ENCODE results near the gene CFAP77. TPM values are rescaled to one million over a fixed set of nuclear protein-coding genes. Genes with fewer than 3 reads are reported as not detected.

Gene CFAP77
- total RNA-seq, 6 donors from 2014 or later, result 0.78 to 16.7 (median 2.7) TPM; not detected in 1

DNA sequence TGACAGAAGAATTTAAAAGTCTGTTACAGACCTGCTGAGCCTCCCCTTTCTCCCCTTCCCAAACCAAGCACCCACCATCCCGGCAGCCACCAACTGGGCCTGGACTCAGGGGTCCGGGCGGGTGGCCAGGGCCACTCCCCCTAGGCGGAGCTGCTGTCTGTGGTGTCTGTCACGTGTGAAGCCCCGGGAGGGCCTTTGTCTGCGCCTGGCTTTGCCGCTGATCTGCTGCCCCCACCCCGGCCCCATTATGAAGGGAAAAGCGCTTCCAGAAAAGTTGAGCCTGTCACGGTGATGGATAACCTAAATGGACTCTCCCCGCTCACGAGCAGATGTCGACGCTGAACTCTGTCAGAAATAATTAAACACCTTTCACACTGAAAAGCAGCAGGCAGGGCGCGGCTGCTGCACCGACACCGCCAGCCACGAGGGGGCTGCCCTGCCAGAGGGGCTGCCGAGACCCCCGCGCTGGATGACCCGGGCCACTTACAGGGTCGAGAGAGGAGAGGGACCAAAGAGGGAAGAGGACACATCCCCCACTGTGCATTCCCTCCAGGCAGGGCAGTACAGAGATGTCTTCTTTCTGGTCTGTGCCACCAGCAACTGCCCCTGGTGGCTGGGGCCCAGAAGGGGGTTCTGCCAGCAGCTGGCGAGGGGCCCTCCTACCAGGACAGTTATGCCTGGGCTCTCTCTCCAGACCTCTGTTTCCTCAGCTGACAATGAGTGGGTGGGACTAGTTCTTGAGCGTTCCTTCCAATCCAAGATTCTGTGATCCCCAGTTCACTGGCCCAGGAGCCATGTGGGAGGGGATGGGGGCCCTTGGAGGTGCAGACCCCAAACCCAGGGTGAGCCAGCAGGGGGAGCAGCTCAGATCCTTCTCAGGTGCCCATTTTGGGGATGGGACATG is 136.4 kb downstream of the CFAP77 start:
- Histone ChIP-seq H3K9me3 (no peaks in the 10 kb centered on the region), H3K4me1 (peaks cover 0 to 7% (median 1%) of the 10 kb centered on the region in 4 donors), H3K27me3 (no peaks in the 10 kb centered on the region), H3K36me3 (no peaks in the 10 kb centered on the region), H3K27ac (no peak overlapping the region), H3K4me3 (no peak overlapping the region)
- 2 to 6% methylated on average over 21 to 27 of the region's 27 CpGs for WGBS, 2 donors
- TF ChIP-seq POLR2A (IDR thresholded peaks at IDR 0.05), result no peak
- TF ChIP-seq, protein P1, sequence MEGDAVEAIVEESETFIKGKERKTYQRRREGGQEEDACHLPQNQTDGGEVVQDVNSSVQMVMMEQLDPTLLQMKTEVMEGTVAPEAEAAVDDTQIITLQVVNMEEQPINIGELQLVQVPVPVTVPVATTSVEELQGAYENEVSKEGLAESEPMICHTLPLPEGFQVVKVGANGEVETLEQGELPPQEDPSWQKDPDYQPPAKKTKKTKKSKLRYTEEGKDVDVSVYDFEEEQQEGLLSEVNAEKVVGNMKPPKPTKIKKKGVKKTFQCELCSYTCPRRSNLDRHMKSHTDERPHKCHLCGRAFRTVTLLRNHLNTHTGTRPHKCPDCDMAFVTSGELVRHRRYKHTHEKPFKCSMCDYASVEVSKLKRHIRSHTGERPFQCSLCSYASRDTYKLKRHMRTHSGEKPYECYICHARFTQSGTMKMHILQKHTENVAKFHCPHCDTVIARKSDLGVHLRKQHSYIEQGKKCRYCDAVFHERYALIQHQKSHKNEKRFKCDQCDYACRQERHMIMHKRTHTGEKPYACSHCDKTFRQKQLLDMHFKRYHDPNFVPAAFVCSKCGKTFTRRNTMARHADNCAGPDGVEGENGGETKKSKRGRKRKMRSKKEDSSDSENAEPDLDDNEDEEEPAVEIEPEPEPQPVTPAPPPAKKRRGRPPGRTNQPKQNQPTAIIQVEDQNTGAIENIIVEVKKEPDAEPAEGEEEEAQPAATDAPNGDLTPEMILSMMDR (IDR thresholded peaks at IDR 0.05), result peak in 1 of 6 experiments; percentile 21
- DNase-seq, result no peak
- peak in 1 of 2 donors; percentile 22 for ATAC-seq (ENCODE audit: low FRiP score in 2 of 2)

DNA sequence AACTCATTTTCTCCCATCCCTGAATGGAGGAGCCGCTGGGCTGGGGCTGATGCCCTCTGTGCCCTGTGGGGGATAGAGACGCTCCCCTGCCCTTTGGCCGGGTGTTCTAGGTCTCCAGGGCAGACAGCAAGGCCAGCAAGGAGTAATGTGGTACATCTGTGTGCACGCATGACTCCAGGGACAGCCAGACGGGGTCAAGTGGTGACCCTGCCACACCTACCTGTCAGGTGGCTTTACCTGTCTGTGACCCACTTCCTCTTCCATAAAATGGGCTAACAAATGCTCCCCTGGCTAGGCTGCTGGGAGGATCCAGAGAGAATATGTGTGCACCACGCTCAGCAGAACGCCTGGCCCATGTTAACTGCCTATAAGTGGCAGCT is 137.0 kb downstream of the CFAP77 start:
- no peak for ATAC-seq (ENCODE audit: low FRiP score in 2 of 2)
- Histone ChIP-seq H3K27me3 (no peaks in the 10 kb centered on the region), H3K4me3 (no peak overlapping the region), H3K9me3 (no peaks in the 10 kb centered on the region), H3K36me3 (no peaks in the 10 kb centered on the region), H3K4me1 (peaks cover 0 to 7% (median 1%) of the 10 kb centered on the region in 4 donors), H3K27ac (no peak overlapping the region)
- TF ChIP-seq POLR2AphosphoS5 (IDR thresholded peaks at IDR 0.05), result no peak
- TF ChIP-seq POLR2A (IDR thresholded peaks at IDR 0.05), result no peak
- no peak for DNase-seq
- 78 to 80% methylated on average over 4 to 5 of the region's 7 CpGs for WGBS, 2 donors

DNA sequence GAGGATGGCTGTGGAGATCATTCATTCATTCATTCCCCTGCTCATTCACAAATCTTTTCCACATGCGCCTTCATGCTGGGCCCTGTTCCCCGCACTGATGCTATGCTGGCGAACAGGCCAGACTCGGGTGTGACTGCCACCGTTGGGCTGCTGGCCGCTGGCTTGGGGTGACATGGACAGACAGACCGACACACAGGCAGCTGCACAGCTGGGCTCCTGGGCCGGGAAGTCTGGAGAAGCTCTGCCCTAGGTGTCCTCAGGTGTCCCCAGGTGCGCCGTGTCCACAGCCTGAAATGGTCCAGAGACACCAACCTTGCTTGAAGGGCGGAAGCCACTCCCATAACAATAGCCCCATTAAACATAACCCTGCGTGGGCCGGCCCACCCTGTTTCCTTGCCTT is 137.4 kb downstream of the CFAP77 start:
- H3K36me3 ChIP-seq, result no peaks in the 10 kb centered on the region
- TF ChIP-seq, protein P1 (IDR thresholded peaks at IDR 0.05), result no peak
- TF ChIP-seq POLR2A (IDR thresholded peaks at IDR 0.05) (no peak), EP300 (IDR thresholded peaks at IDR 0.05) (no peak), POLR2AphosphoS5 (IDR thresholded peaks at IDR 0.05) (no peak)
- H3K4me3 ChIP-seq, result no peak overlapping the region
- H3K27me3 ChIP-seq, result no peaks in the 10 kb centered on the region
- H3K4me1 ChIP-seq, result peaks cover 0 to 7% (median 1%) of the 10 kb centered on the region in 4 donors
- DNase-seq, result no peak
- no peak overlapping the region for H3K27ac ChIP-seq
- no peak for ATAC-seq (ENCODE audit: low FRiP score in 2 of 2)
- WGBS, 2 donors, result 85 to 91% methylated on average over 3 to 13 of the region's 13 CpGs
- H3K9me3 ChIP-seq, result no peaks in the 10 kb centered on the region

DNA sequence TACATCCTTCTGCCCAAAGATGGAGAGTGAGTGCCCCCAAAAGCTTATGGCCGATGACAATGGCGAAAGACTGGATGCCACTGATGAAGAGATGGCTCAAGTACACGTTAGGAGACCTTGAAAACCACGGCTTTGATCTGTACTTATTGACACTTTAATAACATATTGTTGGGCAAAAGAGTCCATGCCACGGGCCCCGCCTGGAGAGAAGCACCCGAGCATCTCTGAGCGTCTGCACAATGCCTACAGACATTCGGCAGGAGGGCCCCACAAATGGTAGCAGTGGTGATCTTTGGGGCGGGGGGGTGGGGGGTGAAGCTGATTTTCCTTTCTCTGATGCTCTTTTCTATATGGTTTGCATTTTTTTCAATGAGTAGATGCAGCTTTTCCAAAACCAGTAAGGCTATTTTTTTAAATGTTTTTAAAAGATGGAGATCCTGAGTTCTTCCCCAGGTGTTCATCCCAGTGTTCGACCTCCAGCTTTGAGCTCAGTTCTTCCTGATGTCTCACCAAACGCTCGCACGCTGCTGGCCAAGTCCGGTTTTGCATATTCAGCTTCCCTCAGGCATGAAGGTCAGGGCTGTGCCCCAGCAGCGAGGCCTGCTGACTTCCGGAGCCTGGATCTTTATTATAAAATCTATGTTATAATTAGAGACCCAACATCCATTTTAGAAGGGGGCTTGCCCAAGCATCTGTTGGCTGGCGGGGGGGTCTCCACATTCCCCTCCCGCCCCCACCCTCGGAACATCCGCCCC is 138.1 kb downstream of the CFAP77 start:
- 79% methylated on average over 21 of the region's 21 CpGs for WGBS, 2 donors
- no peak for TF ChIP-seq POLR2A (IDR thresholded peaks at IDR 0.05)
- TF ChIP-seq EP300 (IDR thresholded peaks at IDR 0.05), result no peak
- TF ChIP-seq, protein P1 (IDR thresholded peaks at IDR 0.05), result no peak
- TF ChIP-seq POLR2AphosphoS5 (IDR thresholded peaks at IDR 0.05), result no peak

More for the DNA sequence above, 138.1 kb downstream of the CFAP77 start:
- Histone ChIP-seq H3K4me1 (peaks cover 0 to 7% (median 1%) of the 10 kb centered on the region in 4 donors), H3K27me3 (no peaks in the 10 kb centered on the region), H3K27ac (no peak overlapping the region), H3K4me3 (no peak overlapping the region), H3K36me3 (no peaks in the 10 kb centered on the region), H3K9me3 (no peaks in the 10 kb centered on the region)
- ATAC-seq (ENCODE audit: low FRiP score in 2 of 2), result no peak
- no peak for DNase-seq
